ENCODE results near the gene OR1E1.
"Not testable (repeated sequence)": the region's sequence is repeated elsewhere in the genome, so short reads cannot be mapped to it uniquely, and the experiment has no call there.

The OR1E1 gene

GRCh38 chr17:3398310-3398709 is at the start of gene OR1E1:
Gene OR1E1, minus strand, starts transcription at chr17:3398410. Its CDS starts 0 bp downstream, at chr17:3398410.
- DNase-seq, result no peak

GRCh38 chr17:3447625-3448024 is 49.4 kb upstream of the OR1E1 start:
- peak; percentile 47 for DNase-seq

GRCh38 chr17:3440451-3440850 is 42.2 kb upstream of the OR1E1 start:
- DNase-seq, result no peak

- no peak for DNase-seq
Measured at GRCh38 chr17:3438368-3438767, 40.2 kb upstream of the OR1E1 start.

- DNase-seq, result no peak
Measured at GRCh38 chr17:3433741-3434140, 35.5 kb upstream of the OR1E1 start, which contains the start of gene OR1E2. Gene OR1E2, minus strand, starts transcription at chr17:3433841. Its CDS starts 0 bp downstream, at chr17:3433841.

- peak; percentile 90 for DNase-seq
Measured at GRCh38 chr17:3433215-3433614, 35.0 kb upstream of the OR1E1 start.

GRCh38 chr17:3418222-3418621 is 20.0 kb upstream of the OR1E1 start:
- DNase-seq, result no peak

- DNase-seq, result no peak
Measured at GRCh38 chr17:3415610-3416009, 17.4 kb upstream of the OR1E1 start.

- not testable (repeated sequence) for DNase-seq
Measured at GRCh38 chr17:3412216-3412615, 14.0 kb upstream of the OR1E1 start.

- no peak for DNase-seq
Measured at GRCh38 chr17:3411070-3411469, 12.9 kb upstream of the OR1E1 start, which contains the start of gene OR3A3. Gene OR3A3, plus strand, starts transcription at chr17:3411370.

GRCh38 chr17:3403856-3404255 is 5.6 kb upstream of the OR1E1 start:
- not testable (repeated sequence) for DNase-seq

GRCh38 chr17:3401786-3402185 is 3.6 kb upstream of the OR1E1 start:
- no peak for DNase-seq

GRCh38 chr17:3400055-3400454 is 1.8 kb upstream of the OR1E1 start:
- DNase-seq, result no peak

- peak; percentile 43 for DNase-seq
Measured at GRCh38 chr17:3397801-3398200, 409 bp downstream of the OR1E1 start.

GRCh38 chr17:3389791-3390190 is 8.4 kb downstream of the OR1E1 start:
- no peak for DNase-seq

- DNase-seq, result no peak
Measured at GRCh38 chr17:3385869-3386816, 12.1 kb downstream of the OR1E1 start, which contains the start of gene OR3A2. Gene OR3A2, minus strand, starts transcription at chr17:3386308.

- DNase-seq, result no peak
Measured at GRCh38 chr17:3381957-3382356, 16.3 kb downstream of the OR1E1 start.

- DNase-seq, result no peak
Measured at GRCh38 chr17:3378321-3378720, 19.9 kb downstream of the OR1E1 start.

- DNase-seq, result not testable (repeated sequence)
Measured at GRCh38 chr17:3371167-3371566, 27.0 kb downstream of the OR1E1 start.
